CD4-positive, alpha-beta T cell treated with Interleukin-6 at 100 ng/mL for 8 hours (primary cell): ENCODE results near the gene SPC25.
"Not testable (repeated sequence)": the region's sequence is repeated elsewhere in the genome, so short reads cannot be mapped to it uniquely, and the experiment has no call there.

Experiments used
- DNase-seq: peaks from one replicate; pipeline ENCODE4 v3.0.0-alpha.2; 2020; ENCODE audit warnings: mixed read lengths, low spot score

The SPC25 gene

GRCh38 chr2:168901003-168901402, 10.8 kb upstream of the SPC25 start, which contains the start of gene G6PC2:
Gene G6PC2 (plus strand): TSS chr2:168901291. CDS start chr2:168901332, 41 bp downstream.
- no peak for DNase-seq

GRCh38 chr2:168897449-168897848, 7.2 kb upstream of the SPC25 start:
- no peak for DNase-seq

- DNase-seq: no peak
Observed at GRCh38 chr2:168896783-168897182, 6.6 kb upstream of the SPC25 start.

GRCh38 chr2:168895771-168896170, 5.5 kb upstream of the SPC25 start:
- no peak for DNase-seq

- no peak for DNase-seq
Observed at GRCh38 chr2:168894720-168895119, 4.5 kb upstream of the SPC25 start.

- DNase-seq: no peak
Observed at GRCh38 chr2:168894101-168894500, 3.9 kb upstream of the SPC25 start.

GRCh38 chr2:168892327-168892726, 2.1 kb upstream of the SPC25 start:
- no peak for DNase-seq

- DNase-seq: no peak
Observed at GRCh38 chr2:168889635-168890005, 610 bp downstream of the SPC25 start.

GRCh38 chr2:168884975-168885374, 5.3 kb downstream of the SPC25 start:
- DNase-seq: no peak

- DNase-seq: not testable (repeated sequence)
Observed at GRCh38 chr2:168882163-168882562, 8.1 kb downstream of the SPC25 start.

GRCh38 chr2:168874368-168875054, 15.7 kb downstream of the SPC25 start:
- DNase-seq: no peak

- DNase-seq: not testable (repeated sequence)
Observed at GRCh38 chr2:168870824-168871223, 19.4 kb downstream of the SPC25 start.

GRCh38 chr2:168870369-168870768, 19.9 kb downstream of the SPC25 start:
- not testable (repeated sequence) for DNase-seq

- not testable (repeated sequence) for DNase-seq
Observed at GRCh38 chr2:168867164-168867563, 23.1 kb downstream of the SPC25 start.

- no peak for DNase-seq
Observed at GRCh38 chr2:168858146-168858545, 32.1 kb downstream of the SPC25 start.

- no peak for DNase-seq
Observed at GRCh38 chr2:168855601-168856000, 34.6 kb downstream of the SPC25 start.

GRCh38 chr2:168854651-168855050, 35.6 kb downstream of the SPC25 start:
- no peak for DNase-seq

GRCh38 chr2:168853471-168853870, 36.8 kb downstream of the SPC25 start:
- no peak for DNase-seq

GRCh38 chr2:168852481-168852880, 37.7 kb downstream of the SPC25 start:
- no peak for DNase-seq

- no peak for DNase-seq
Observed at GRCh38 chr2:168851674-168852320, 38.4 kb downstream of the SPC25 start.

GRCh38 chr2:168850846-168851245, 39.4 kb downstream of the SPC25 start:
- DNase-seq: no peak

- DNase-seq: no peak
Observed at GRCh38 chr2:168849610-168850009, 40.6 kb downstream of the SPC25 start.

GRCh38 chr2:168848225-168848624, 42.0 kb downstream of the SPC25 start:
- DNase-seq: no peak

- DNase-seq: no peak
Observed at GRCh38 chr2:168843253-168843652, 47.0 kb downstream of the SPC25 start.
